ENCODE results near the gene DNAJC11. TPM values are rescaled to one million over a fixed set of nuclear protein-coding genes. Genes with fewer than 3 reads are reported as not detected.

The DNAJC11 gene
- total RNA-seq, 1 experiment from 2014 or later, result 102 TPM

DNA sequence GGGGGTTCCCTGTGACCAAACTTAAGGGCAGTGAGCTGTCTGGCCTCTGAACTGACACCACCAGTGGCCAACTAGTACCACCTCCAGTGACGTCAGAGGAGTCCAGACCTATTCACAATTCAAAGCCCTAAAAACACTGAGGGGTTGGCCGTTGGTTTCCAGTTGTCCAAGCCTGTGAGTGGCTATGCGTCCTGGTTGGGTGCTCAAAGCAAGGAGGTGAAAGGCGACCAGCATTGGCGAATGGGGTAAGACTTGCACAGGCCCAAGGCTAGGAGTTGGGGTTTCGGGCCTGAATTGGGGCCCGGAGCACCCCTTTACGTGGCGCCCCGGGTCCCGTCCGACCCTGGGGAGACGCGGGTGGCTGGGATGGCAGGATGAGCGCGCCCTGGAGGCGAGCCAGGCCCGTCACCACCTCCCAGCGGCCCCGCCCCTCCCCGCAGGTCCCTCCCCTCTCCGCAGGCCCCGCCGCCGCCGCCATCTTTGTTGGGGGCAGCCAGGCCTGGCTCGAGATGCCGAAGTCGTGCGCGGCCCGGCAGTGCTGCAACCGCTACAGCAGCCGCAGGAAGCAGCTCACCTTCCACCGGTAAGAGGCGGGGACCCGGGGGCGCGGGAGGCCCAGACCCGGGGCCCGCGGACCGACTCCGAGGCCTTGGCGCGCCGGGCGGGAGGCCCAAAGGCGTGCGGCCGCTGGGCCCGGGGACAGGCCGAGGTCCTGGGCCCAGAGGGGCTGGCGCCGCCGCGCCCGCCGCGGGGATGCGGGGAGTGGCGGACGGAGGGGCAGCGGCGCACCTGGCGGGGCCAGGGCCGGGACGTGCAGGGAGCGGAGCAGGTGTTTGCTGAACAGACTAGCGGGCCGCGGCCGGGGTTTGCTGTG, 76.7 kb downstream of the DNAJC11 start, which contains the start of gene THAP3 (continued):
- TF ChIP-seq, protein P1, sequence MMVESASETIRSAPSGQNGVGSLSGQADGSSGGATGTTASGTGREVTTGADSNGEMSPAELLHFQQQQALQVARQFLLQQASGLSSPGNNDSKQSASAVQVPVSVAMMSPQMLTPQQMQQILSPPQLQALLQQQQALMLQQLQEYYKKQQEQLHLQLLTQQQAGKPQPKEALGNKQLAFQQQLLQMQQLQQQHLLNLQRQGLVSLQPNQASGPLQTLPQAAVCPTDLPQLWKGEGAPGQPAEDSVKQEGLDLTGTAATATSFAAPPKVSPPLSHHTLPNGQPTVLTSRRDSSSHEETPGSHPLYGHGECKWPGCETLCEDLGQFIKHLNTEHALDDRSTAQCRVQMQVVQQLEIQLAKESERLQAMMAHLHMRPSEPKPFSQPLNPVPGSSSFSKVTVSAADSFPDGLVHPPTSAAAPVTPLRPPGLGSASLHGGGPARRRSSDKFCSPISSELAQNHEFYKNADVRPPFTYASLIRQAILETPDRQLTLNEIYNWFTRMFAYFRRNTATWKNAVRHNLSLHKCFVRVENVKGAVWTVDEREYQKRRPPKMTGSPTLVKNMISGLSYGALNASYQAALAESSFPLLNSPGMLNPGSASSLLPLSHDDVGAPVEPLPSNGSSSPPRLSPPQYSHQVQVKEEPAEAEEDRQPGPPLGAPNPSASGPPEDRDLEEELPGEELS (CRISPR knock-in tag; IDR thresholded peaks at IDR 0.05), result peak; percentile 34; the same call in 1 of the 2 replicates
- no peak for TF ChIP-seq RORB (CRISPR knock-in tag; IDR thresholded peaks at IDR 0.05)
- peak; percentile 60; the same call in 1 of the 2 replicates for TF ChIP-seq TCF7 (CRISPR knock-in tag; IDR thresholded peaks at IDR 0.05; ENCODE audit: low read depth)
- TF ChIP-seq, protein P2, sequence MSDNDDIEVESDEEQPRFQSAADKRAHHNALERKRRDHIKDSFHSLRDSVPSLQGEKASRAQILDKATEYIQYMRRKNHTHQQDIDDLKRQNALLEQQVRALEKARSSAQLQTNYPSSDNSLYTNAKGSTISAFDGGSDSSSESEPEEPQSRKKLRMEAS (CRISPR knock-in tag; IDR thresholded peaks at IDR 0.05), result no peak
- TF ChIP-seq MXD4 (CRISPR knock-in tag; IDR thresholded peaks at IDR 0.05; ENCODE audit: borderline replicate concordance), result no peak
- no peak for TF ChIP-seq KAT7 (CRISPR knock-in tag; IDR thresholded peaks at IDR 0.05; ENCODE audit: borderline replicate concordance)
- TF ChIP-seq SMAD4 (CRISPR knock-in tag; IDR thresholded peaks at IDR 0.05), result no peak
- peak; percentile 80 for TF ChIP-seq SP1 (CRISPR knock-in tag; conservative IDR thresholded peaks at IDR 0.05)
- no peak for TF ChIP-seq ATF6 (CRISPR knock-in tag; IDR thresholded peaks at IDR 0.05)
- TF ChIP-seq ZNF671 (CRISPR knock-in tag; IDR thresholded peaks at IDR 0.05), result no peak
- no peak for TF ChIP-seq ZNF423 (CRISPR knock-in tag; IDR thresholded peaks at IDR 0.05)
- TF ChIP-seq ETV6 (CRISPR knock-in tag; IDR thresholded peaks at IDR 0.05), result peak; percentile 12
- no peak for TF ChIP-seq OVOL2 (CRISPR knock-in tag; IDR thresholded peaks at IDR 0.05; ENCODE audit: borderline replicate concordance)
- TF ChIP-seq E2F4 (CRISPR knock-in tag; IDR thresholded peaks at IDR 0.05; ENCODE audit: borderline replicate concordance, low read depth), result peak; percentile 18; the same call in 1 of the 2 replicates
- TF ChIP-seq ELF4 (CRISPR knock-in tag; IDR thresholded peaks at IDR 0.05; ENCODE audit: low read depth), result no peak
- TF ChIP-seq NFE2L1 (CRISPR knock-in tag; IDR thresholded peaks at IDR 0.05), result no peak
- TF ChIP-seq, protein P3, sequence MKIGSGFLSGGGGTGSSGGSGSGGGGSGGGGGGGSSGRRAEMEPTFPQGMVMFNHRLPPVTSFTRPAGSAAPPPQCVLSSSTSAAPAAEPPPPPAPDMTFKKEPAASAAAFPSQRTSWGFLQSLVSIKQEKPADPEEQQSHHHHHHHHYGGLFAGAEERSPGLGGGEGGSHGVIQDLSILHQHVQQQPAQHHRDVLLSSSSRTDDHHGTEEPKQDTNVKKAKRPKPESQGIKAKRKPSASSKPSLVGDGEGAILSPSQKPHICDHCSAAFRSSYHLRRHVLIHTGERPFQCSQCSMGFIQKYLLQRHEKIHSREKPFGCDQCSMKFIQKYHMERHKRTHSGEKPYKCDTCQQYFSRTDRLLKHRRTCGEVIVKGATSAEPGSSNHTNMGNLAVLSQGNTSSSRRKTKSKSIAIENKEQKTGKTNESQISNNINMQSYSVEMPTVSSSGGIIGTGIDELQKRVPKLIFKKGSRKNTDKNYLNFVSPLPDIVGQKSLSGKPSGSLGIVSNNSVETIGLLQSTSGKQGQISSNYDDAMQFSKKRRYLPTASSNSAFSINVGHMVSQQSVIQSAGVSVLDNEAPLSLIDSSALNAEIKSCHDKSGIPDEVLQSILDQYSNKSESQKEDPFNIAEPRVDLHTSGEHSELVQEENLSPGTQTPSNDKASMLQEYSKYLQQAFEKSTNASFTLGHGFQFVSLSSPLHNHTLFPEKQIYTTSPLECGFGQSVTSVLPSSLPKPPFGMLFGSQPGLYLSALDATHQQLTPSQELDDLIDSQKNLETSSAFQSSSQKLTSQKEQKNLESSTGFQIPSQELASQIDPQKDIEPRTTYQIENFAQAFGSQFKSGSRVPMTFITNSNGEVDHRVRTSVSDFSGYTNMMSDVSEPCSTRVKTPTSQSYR (CRISPR knock-in tag; IDR thresholded peaks at IDR 0.05), result no peak
- TF ChIP-seq ZNF263 (CRISPR knock-in tag; IDR thresholded peaks at IDR 0.05; ENCODE audit: low read depth), result 0 out of 2 replicates have a peak, but pooled peaks have one; percentile 41
- no peak for TF ChIP-seq ESRRA (CRISPR knock-in tag; IDR thresholded peaks at IDR 0.05; ENCODE audit: borderline replicate concordance)
- no peak for TF ChIP-seq JAZF1 (CRISPR knock-in tag; IDR thresholded peaks at IDR 0.05)
- TF ChIP-seq USF1 (CRISPR knock-in tag; IDR thresholded peaks at IDR 0.05), result no peak
- no peak for TF ChIP-seq PRRX2 (CRISPR knock-in tag; IDR thresholded peaks at IDR 0.05)
- no peak for TF ChIP-seq NFATC4 (CRISPR knock-in tag; IDR thresholded peaks at IDR 0.05)
- TF ChIP-seq CREM (CRISPR knock-in tag; IDR thresholded peaks at IDR 0.05), result no peak; the same call in 1 of the 2 replicates
- no peak for TF ChIP-seq MLX (CRISPR knock-in tag; IDR thresholded peaks at IDR 0.05)
- TF ChIP-seq, protein P4, sequence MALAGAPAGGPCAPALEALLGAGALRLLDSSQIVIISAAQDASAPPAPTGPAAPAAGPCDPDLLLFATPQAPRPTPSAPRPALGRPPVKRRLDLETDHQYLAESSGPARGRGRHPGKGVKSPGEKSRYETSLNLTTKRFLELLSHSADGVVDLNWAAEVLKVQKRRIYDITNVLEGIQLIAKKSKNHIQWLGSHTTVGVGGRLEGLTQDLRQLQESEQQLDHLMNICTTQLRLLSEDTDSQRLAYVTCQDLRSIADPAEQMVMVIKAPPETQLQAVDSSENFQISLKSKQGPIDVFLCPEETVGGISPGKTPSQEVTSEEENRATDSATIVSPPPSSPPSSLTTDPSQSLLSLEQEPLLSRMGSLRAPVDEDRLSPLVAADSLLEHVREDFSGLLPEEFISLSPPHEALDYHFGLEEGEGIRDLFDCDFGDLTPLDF (CRISPR knock-in tag; IDR thresholded peaks at IDR 0.05), result no peak; the same call in 1 of the 2 replicates
- no peak for TF ChIP-seq GTF2I (CRISPR knock-in tag; conservative IDR thresholded peaks at IDR 0.05)
- no peak for TF ChIP-seq NR2C2 (CRISPR knock-in tag; IDR thresholded peaks at IDR 0.05)
- no peak for TF ChIP-seq GRHL2 (CRISPR knock-in tag; IDR thresholded peaks at IDR 0.05; ENCODE audit: insufficient replicate concordance, severe bottlenecking)

Data from WTC11 (cell line).